GM12875 (cell line): ENCODE data around the gene GSE1.

ENCODE experiments used
- H3K4me3 ChIP-seq: one replicate; pipeline ENCODE4 v1.5.1; 2011; ENCODE audit warnings: low read depth, low read length, control low read depth
- TF ChIP-seq, protein P1 (sequence below): IDR thresholded peaks from 2 replicates; pipeline ENCODE4 v1.5.1; 2011; ENCODE audit warnings: low read depth, mild to moderate bottlenecking, control low read depth, inconsistent platforms, low read length, moderate library complexity, borderline replicate concordance; ENCODE audit not compliant: insufficient read depth

Gene GSE1

DNA sequence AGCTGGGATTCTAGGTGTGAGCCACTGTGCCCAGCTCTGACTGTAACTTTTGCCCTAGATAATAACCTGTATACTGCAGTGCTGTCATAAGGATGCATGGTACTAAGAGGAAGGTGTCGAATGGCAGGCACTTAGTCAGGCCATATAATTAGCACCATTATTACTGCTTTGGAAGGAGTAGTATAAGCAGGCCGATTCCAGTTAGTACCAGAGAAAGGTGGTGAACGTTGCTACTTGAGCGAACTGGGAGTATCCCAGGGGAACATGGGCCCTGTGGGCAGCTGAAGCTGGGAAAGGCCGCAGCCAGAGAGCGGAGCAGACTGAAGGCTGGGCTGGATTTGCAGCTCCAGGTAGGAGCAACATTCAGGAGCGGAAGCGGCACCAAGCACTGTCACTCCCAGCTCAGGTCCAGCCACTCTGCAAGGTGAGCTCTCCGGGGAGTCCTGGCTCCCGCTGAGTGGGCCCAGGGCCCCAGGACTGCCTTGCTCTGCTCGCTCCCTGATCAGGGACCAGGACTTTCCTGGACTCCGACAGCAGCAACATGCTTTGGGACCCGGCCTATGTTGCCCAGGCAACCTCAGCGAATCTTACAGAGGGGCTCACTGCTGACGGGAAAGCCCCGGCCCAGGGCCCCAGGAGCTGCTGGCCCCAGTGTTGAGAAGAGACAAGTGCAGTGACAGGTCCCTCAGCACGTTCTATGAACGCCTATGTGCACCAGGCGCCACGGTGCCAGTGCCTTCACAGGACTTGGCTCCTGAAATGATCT is 109.2 kb downstream of the GSE1 start:
- TF ChIP-seq, protein P1, sequence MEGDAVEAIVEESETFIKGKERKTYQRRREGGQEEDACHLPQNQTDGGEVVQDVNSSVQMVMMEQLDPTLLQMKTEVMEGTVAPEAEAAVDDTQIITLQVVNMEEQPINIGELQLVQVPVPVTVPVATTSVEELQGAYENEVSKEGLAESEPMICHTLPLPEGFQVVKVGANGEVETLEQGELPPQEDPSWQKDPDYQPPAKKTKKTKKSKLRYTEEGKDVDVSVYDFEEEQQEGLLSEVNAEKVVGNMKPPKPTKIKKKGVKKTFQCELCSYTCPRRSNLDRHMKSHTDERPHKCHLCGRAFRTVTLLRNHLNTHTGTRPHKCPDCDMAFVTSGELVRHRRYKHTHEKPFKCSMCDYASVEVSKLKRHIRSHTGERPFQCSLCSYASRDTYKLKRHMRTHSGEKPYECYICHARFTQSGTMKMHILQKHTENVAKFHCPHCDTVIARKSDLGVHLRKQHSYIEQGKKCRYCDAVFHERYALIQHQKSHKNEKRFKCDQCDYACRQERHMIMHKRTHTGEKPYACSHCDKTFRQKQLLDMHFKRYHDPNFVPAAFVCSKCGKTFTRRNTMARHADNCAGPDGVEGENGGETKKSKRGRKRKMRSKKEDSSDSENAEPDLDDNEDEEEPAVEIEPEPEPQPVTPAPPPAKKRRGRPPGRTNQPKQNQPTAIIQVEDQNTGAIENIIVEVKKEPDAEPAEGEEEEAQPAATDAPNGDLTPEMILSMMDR, result no peak

DNA sequence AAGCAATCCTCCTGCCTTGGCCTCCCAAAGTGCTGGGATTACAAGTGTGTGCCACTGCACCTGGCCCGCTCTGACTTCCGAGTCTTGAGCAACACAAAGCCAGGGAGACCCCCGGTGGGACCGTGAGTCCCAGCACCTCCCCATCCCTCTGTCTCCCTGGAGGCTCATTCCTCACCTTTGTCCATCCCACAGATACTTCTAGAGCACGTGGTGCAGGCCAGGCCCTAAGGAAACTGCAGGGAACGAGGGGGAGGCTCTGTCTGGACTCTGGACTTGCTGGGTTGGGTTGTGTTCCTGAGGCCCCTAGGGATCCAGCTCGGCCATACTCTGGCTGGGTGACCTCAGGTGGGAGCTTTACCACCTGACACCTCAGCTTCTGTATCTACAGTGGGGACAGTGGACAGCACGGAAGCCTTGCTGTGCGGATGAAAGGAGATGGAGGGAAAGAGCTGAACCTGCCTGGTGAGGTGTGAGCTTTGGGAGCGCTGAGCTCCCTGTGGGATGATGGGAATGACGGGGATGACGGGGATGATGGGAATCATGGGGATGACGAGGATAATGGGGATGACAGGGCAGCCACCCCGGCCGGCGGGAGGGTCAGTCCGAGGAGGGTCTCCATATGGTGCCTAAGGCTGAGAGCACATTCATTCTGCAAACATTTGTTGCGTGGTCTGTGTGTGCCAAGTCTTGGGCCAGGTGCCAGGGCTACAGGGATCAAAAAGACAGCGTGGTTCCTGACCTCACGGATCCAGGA is 111.2 kb downstream of the GSE1 start:
- H3K4me3 ChIP-seq, result no peak overlapping the region
- TF ChIP-seq, protein P1, result no peak

More for the DNA sequence above, 109.2 kb downstream of the GSE1 start:
- no peak overlapping the region for H3K4me3 ChIP-seq

DNA sequence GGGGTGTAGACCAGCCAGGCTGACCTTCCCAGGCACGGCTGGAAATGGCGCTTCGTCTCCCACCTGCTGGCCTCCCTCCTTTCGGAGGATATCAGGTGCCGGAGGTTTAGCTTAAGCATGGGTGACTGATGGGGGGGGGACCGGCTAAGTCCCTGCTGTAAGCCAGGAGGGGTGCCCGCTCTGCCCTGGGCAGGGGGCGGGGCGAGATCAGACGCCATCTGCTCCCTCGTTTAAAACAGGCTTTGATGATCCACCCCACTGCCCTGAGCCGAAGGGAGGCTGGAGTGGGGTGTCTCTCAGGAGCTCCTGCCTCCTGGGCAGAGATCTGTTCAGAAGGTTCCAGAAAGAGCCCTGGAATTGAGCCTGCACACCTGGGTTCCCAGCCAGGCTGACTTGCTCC is 111.8 kb downstream of the GSE1 start:
- TF ChIP-seq, protein P1, result no peak

More for the DNA sequence above, 111.8 kb downstream of the GSE1 start:
- no peak overlapping the region for H3K4me3 ChIP-seq
